Neutrophil (primary cell): ENCODE data around the gene NUDT16.

Source experiments
- H3K27ac ChIP-seq: fragments of 200-600 bp; sonication (generic); 2 replicates; pipeline ENCODE4 v1.5.1; 2016; ENCODE audit warnings: mild to moderate bottlenecking, moderate library complexity
- H3K27me3 ChIP-seq: fragments of 200-600 bp; sonication (generic); 2 replicates; pipeline ENCODE4 v1.6.0; 2016; ENCODE audit warnings: mild to moderate bottlenecking
- H3K36me3 ChIP-seq: fragments of 200-600 bp; sonication (generic); 2 replicates; pipeline ENCODE4 v1.5.1; 2017
- H3K4me1 ChIP-seq, 2 experiments: fragments of 200-600 bp in 1 of 2; sonication (generic) in 1 of 2; 1 replicate in 1 of 2; 2 replicates in 1 of 2; pipeline versions ENCODE4 v1.5.1 to v1.6.1; 2013 to 2016; ENCODE audit warnings: low read depth in 1 of 2, low read length in 1 of 2, mild to moderate bottlenecking in 1 of 2, moderate library complexity in 1 of 2; ENCODE audit not compliant: control insufficient read depth in 1 of 2, insufficient read depth in 1 of 2
- H3K4me3 ChIP-seq, 2 experiments: fragments of 200-600 bp in 1 of 2; sonication (generic) in 1 of 2; 1 replicate in 1 of 2; 2 replicates in 1 of 2; pipeline ENCODE4 v1.5.1; 2013 to 2016; ENCODE audit warnings: low read depth in 1 of 2, low read length in 1 of 2, mild to moderate bottlenecking in 1 of 2, moderate library complexity in 1 of 2
- H3K9me3 ChIP-seq: fragments of 200-600 bp; sonication (generic); 2 replicates; pipeline ENCODE4 v1.5.1; 2016
- TF ChIP-seq, protein P1 (sequence below): fragments of 200-600 bp; sonication (generic); IDR thresholded peaks from 2 replicates; pipeline ENCODE4 v1.5.1; 2016; ENCODE audit warnings: antibody characterized with exemption

The NUDT16 gene

DNA sequence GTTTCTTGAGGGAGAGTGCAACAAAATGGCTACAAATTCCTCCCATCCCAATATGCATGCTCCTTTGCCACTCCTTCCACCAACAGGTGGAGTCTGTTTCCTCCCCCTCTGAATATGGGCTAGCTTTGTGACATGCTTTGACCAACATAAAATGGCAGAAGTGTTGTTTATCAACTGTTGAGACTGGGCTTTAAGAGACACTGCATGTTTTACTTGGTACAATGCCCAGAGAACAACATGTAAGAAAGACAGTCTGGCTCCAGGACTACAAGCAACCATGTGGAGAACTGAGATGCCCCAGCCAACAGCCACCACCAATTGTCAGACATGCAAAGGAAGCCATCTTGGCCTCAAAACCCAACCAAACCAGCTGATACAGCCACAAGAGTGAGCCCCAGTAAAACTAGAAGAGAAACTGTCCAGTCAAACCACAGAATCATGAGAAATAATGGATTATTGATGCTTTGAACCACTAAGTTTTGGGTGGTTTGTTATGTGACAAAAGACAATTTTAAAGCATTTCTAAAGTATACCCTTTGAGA is 40.5 kb downstream of the NUDT16 start:
- Histone ChIP-seq H3K27me3 (no peaks in the 10 kb centered on the region), H3K4me1 (no peaks in the 10 kb centered on the region), H3K4me3 (no peak overlapping the region), H3K36me3 (no peaks in the 10 kb centered on the region), H3K27ac (no peak overlapping the region), H3K9me3 (no peaks in the 10 kb centered on the region)
- TF ChIP-seq, protein P1, sequence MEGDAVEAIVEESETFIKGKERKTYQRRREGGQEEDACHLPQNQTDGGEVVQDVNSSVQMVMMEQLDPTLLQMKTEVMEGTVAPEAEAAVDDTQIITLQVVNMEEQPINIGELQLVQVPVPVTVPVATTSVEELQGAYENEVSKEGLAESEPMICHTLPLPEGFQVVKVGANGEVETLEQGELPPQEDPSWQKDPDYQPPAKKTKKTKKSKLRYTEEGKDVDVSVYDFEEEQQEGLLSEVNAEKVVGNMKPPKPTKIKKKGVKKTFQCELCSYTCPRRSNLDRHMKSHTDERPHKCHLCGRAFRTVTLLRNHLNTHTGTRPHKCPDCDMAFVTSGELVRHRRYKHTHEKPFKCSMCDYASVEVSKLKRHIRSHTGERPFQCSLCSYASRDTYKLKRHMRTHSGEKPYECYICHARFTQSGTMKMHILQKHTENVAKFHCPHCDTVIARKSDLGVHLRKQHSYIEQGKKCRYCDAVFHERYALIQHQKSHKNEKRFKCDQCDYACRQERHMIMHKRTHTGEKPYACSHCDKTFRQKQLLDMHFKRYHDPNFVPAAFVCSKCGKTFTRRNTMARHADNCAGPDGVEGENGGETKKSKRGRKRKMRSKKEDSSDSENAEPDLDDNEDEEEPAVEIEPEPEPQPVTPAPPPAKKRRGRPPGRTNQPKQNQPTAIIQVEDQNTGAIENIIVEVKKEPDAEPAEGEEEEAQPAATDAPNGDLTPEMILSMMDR, result no peak

DNA sequence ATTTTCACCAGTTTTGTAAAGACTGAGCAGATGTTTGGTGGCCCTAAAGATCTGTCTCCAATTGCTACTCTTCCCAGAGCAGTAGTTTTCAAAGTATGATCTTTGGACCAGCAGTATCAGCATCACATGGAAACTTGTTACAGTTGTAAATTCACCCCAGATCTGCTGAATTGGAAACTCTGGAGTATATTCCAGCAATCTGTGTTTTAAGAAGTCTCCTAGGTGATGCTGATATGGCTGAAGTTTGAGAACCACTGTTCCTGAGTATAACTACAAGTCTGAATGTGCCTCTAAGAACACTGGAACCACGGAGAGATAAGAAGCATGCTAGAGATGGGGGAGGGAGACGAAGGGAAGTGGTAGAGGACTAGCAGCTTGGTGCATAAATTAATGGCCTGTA is 45.7 kb downstream of the NUDT16 start:
- Histone ChIP-seq H3K4me1 (no peaks in the 10 kb centered on the region), H3K9me3 (no peaks in the 10 kb centered on the region), H3K27me3 (no peaks in the 10 kb centered on the region), H3K4me3 (no peak overlapping the region), H3K36me3 (no peaks in the 10 kb centered on the region), H3K27ac (no peak overlapping the region)
- TF ChIP-seq, protein P1, result no peak

DNA sequence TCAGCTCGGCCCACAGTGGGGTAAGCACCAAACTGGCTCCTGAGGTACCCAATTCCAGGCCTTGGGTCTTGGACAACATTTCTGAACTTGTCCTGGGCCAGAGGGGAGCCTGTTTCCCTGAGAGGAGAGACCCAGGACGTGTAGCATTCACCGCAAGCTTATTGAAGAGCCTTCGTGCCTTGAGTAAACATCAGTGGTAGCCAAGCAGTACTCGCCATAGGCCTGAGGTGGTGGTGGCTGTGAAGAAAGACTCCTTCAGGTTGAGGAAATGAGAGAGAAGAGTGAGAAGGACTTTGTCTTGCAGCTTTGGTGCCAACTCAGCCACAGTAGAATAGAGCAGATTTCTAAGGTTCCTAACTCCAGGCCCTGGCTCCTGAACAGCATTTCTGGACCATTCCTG is 50.2 kb downstream of the NUDT16 start:
- H3K4me1 ChIP-seq, result no peaks in the 10 kb centered on the region
- TF ChIP-seq, protein P1, result no peak
- H3K4me3 ChIP-seq, result no peak overlapping the region
- no peaks in the 10 kb centered on the region for H3K27me3 ChIP-seq
- no peaks in the 10 kb centered on the region for H3K36me3 ChIP-seq
- no peak overlapping the region for H3K27ac ChIP-seq
- H3K9me3 ChIP-seq, result no peaks in the 10 kb centered on the region

DNA sequence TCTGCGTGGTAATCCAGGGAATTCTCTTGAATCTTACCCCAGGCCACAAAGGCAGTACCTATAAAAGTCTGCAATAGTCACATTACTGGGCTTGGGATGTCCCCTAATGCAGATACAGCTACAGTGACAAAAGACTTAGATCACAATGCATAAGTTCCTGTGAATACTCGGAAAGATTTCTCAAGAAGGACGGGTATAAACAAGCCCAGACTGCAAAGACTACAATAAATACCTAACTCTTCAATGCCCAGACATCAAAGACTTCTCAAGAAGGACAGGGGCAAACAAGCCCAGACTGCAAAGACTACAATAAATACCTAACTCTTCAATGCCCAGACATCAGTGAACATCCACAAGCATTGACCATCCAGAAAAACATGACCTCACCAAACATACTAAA is 50.9 kb downstream of the NUDT16 start:
- H3K27ac ChIP-seq, result no peak overlapping the region
- H3K4me3 ChIP-seq, result no peak overlapping the region
- no peaks in the 10 kb centered on the region for H3K36me3 ChIP-seq
- H3K27me3 ChIP-seq, result no peaks in the 10 kb centered on the region
- no peaks in the 10 kb centered on the region for H3K9me3 ChIP-seq
- TF ChIP-seq, protein P1, result no peak
- no peaks in the 10 kb centered on the region for H3K4me1 ChIP-seq

DNA sequence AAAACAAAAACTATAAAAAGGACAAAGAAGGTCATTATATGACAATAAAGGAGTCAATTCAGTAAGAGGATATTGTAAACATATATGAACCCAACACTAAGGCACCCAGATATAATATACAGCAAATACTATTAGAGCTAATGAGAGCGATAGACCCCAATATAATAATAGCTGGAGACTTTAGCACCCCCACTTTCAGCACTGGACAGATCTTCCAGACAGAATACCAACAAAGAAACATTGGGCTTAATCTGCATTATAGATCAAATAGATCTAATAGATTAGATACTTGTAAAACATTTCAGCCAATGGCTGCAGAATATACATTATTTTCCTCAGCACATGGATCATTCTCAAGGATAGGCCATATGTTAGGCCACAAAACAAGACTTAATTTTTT is 53.4 kb downstream of the NUDT16 start:
- H3K4me3 ChIP-seq, result no peak overlapping the region
- no peaks in the 10 kb centered on the region for H3K4me1 ChIP-seq
- H3K27ac ChIP-seq, result no peak overlapping the region
- TF ChIP-seq, protein P1, result no peak
- H3K36me3 ChIP-seq, result no peaks in the 10 kb centered on the region
- no peaks in the 10 kb centered on the region for H3K27me3 ChIP-seq
- no peaks in the 10 kb centered on the region for H3K9me3 ChIP-seq
